Stimulated activated CD8-positive, alpha-beta memory T cell treated with anti-CD3 and anti-CD28 coated beads, Interleukin-4, amount 100 ng/mL, for 1 hour (primary cell): ENCODE data around the gene KCNG3.
A peak's percentile ranks its signal among the peaks of the same experiment; 100 is the strongest.

Source experiments
- DNase-seq, 2 donors: peaks; one replicate each; pipeline ENCODE4 v3.0.0-alpha.2; 2020; ENCODE audit warnings: low read depth in 2 of 2, low spot score in 1 of 2

Gene KCNG3

DNA sequence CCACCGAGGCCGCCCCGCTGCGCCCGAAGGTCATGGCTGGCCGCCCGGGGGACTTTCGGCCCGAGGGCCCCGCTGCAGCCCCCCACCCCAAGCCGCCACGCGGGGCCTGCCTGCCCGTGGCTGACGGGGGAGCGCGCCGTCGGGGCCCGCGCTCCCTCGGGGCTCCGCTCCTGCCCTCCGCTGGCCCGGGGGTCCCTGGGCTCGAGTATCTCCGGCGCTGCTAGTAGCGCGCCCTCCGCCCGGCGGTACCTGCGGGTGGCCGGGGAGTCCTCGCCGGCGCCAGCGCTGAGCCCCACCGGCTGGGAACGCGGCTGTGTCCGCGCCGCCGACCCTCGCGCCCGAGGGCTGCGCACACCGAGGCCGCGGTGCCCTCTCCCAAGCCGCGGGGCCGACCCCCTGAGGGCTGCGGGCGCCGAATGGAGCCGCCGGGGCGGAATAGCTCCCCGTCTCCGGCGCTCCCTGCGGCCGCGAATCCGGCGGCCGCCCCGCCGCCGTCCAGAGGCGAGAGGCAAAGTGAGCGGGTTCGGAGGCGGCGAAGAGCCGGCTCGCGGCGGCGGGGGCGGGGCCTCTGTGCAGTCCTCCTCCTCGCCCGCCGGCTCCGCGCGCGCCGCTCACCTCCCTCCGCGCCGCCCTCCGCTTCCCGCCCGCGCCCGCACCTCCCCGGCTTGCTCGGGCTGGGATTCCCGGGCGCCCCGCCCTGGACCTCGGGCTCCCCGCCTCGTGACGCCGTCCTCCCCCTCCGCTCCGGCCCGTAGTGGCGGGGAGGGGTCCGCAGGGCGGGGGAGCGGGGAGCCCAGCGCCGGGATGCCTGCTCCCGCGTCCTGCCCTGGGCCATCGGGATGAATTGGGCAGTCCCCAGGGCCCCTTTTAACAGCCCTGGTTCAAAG, at the start of gene KCNG3:
Gene KCNG3 (minus strand): TSS at position 515 of the 887 bp plus-strand sequence. CDS start 481 bp downstream, at position 34.
- peak in 1 of 2 donors; percentile 32 for DNase-seq

DNA sequence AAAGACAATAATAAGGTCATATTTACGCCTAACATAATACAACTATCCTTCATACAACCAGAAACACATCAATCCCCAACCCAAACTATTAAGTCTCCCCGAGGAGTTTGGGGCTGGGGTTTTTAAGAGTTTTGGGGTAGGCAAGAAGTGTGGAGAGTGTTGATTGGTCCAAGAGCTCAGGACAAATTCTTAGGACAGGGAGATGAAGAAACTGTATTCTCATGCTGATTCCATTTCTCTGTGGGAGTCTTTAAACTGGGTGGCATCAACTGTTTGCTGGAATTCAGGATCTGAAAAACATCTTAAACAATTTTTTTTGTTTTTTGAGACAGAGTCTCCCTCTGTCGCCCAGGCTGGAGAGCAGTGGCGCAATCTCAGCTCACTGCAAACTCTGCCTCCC, 49.1 kb upstream of the KCNG3 start:
- DNase-seq: no peak

GRCh38 chr2:42537493-42537892, 43.7 kb upstream of the KCNG3 start:
- no peak for DNase-seq

DNA sequence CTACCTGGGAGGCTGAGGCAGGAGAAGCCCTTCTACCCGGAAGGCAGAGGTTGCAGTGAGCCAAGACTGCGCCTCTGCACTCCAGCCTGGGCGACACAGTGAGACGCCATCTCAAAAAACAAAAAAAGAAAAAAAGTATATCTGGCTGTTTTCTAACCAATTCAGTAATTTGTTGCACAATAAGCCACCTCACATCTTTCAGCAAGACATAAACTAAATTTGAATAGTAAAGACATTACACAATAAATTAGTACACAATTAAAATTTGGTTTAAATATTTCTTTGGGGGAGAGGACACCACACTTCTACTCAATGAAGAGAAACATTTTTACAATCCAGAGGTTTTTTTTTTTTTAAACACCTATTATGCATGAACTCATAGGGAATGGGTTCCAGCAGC, 38.6 kb upstream of the KCNG3 start:
- no peak for DNase-seq

DNA sequence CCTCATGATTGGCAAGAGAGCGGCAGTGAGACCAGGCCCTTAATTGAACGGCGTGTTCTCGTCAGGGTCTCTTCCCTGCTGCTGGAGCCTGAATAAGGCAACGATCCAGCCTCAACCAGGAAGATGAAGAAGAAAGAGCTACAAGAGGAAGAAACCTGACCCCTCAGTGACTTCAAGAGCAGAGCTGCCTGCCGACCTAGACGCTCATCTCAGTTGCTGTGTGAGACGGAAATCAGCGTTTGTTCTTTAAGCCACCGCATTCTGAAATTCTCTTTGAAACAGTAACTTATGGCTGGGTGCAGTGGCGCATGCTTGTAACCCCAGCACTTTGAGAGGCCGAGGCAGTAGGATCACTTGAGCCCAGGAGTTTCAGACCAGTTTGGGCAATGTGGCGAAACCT, 29.6 kb upstream of the KCNG3 start:
- DNase-seq: no peak

- no peak for DNase-seq
These were observed 28.3 kb upstream of the KCNG3 start for GRCh38 chr2:42522035-42522434.

DNA sequence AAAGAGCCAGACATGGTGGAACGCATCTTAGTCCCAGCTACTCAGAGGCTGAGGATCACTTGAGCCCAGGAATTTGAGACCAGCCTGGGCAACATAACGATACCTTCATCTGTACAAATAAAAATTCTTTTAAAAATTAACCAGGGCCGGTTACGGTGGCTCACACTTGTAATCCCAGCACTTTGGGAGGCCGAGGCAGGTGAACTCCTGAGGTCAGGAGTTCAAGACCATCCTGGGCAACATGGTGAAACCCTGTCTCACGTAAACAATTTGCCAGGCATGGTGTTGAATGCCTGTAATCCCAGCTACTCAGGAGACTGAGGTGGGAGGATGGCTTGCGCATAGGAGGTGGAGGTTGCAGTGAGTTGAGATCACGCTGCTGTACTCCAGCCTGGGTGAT, 25.8 kb upstream of the KCNG3 start:
- DNase-seq: no peak

GRCh38 chr2:42516418-42516901, 22.7 kb upstream of the KCNG3 start:
- no peak for DNase-seq

DNA sequence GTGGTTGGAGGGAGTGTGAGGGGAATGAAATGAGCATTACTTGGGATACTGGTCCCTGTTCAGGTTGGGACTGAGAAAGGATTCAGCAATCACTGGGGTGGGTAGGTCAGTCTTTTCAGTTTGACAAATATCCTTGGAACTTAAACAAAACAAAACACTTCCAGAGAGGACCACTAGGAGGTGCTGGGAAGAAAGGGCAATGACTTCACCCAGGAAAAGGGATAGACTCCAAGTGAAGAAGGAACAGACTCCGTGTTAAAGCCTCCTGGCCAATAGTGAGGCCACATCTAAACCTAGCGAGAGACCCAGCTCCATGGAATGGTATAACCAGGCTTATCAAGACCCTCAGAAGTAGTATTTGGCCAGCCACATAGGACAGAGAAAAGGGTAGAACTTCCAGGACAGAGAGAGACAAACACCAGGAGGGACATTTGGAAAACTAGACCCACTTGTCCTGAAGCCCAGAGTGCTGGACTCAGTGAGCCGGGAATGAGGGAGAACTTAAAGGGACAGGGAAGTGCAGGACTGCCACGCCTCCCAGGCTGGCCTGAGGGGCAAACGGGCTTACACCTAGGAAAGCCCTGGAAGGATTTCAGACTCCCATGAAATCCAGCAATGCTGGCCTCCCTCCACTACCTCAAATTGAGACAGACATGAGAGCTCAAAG, 19.6 kb upstream of the KCNG3 start:
- DNase-seq: no peak

DNA sequence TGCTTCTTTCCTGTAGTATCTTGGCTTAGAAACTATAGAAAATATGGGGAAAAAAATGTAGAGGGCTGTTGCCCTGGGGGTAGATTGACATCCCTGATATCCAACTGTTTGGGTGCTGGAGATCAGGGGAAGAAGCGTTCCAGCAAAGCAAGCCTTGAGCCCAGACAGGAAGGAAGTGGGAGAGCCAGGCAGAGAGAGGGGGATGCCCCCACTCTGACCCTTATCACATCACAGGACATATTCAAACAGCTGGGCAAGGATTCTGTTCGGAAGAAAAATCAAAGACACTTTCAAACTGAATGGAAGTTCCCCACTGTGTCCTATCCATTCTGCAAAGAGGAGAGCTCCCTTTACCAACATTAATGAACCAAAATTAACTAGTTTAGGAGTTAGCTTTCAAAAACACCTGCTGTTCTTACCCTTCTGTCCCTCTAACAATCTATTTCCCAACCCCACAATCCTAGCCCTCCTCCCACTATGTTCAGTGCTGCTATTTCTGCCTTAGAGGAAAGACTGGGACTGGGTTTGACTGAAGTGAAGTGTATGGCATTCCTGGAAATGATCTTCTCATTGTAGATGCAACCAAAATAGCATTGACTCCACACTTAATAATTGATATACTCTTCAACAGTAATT, 16.9 kb upstream of the KCNG3 start:
- no peak for DNase-seq

DNA sequence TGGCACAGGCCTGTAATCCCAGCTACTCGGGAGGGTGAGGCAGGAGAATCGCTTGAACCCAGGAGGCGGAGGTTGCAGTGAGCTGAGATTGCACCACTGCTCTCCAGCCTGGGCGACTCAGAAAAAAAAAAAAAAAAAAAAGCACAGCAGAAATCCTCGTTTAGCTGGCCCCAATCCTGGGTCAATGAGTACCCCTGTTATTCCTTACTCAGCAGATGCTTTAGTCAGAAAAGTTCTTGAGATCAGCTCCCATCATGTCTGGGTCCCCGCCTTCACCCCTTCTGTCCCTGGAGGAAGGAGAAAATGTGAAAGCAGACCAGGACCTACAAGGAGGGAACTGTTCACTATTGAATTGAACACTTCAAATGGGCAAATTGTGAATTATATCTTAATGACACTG, 16.4 kb upstream of the KCNG3 start:
- DNase-seq: no peak

GRCh38 chr2:42504364-42505230, 10.8 kb upstream of the KCNG3 start:
- no peak for DNase-seq

GRCh38 chr2:42503291-42503690, 9.5 kb upstream of the KCNG3 start:
- DNase-seq: no peak

GRCh38 chr2:42498497-42498896, 4.7 kb upstream of the KCNG3 start:
- no peak for DNase-seq

DNA sequence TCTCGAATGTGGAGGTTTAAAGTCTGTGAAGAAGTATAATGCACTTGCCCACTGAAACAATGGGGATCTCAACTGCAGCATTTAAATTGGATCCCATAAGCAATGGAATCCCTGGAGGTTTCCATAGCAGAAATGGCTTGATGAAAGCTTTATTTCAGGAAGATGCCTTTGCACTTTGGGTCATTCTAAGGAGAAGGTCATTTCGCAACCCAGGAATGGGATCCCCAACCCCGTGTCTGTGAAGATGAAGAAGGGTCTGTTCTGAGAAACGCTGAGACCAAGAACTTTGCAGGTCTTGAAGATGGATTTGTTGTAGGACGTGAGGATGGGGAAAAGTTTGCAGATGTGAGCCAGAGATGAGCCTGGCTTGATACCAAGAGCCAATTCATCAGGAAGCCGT, 1.8 kb upstream of the KCNG3 start:
- no peak for DNase-seq

DNA sequence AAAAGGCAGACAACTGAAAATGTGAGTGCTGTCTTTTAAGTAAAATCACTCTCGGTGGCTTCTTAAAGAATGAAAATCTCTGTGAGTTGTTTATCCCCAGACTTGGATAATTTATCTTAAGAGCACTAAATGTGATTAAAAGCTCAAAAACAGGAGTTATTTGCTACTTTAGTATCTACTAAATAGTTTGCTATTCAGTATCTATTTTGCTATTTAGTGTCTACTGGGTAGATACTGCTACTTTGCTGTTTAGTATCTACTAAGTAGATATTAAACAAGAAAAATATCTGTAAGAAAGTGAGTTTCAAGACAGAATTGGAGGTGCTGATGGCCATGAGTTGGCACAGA, 1.4 kb upstream of the KCNG3 start:
- no peak for DNase-seq

GRCh38 chr2:42494355-42495233, 812 bp upstream of the KCNG3 start:
- DNase-seq: peak; percentile 47 to 57

DNA sequence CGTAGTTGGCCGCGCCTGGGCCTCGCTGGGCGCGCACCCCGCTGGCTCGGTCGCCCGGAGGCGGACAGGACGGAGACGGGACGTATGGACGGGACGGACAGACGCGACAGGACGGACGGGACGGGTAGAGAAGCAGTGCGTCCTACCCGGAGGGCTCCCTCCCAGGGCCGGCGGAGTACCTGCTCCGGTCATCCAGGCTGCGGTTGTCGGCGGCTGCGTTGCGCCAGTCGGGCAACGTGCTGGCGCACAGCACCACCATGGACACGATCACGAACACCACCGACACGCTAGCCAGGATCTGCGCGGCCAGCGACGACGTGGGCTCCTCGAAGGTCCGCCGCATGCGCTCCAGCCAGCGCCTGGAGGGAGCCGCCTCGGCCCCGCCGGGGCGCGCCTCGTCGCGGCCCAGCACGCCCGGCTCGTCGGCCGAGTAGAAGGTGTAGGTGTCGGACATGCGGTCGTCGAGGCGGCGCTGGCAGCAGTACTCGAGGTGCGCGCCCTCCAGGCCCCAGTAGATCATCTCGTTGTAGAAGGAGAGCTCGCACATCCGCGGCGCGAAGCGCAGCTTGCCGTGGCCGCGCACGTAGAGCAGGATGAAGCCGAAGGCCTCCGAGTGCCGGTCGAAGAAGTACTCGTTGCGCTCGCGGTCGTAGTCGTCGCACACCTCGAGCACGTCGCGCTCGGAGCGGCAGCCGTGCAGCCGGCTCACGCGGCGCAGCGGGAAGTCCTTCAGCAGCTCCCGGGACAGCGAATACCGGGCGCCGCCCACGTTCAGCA, 903 bp downstream of the KCNG3 start:
- no peak for DNase-seq

GRCh38 chr2:42488297-42488696, 5.5 kb downstream of the KCNG3 start:
- DNase-seq: no peak
